AG20443 (cell line): ENCODE results near the gene MUC15.
"Not testable (repeated sequence)": the region's sequence is repeated elsewhere in the genome, so short reads cannot be mapped to it uniquely, and the experiment has no call there.

ENCODE experiments used
- DNase-seq: peaks from one replicate; pipeline ENCODE4 v3.0.0; 2012; ENCODE audit warnings: low spot score, mixed read lengths

MUC15 gene

GRCh38 chr11:26571861-26572654, at the start of gene MUC15:
Gene MUC15, minus strand, starts transcription at chr11:26572263. Its CDS starts 5,169 bp downstream, at chr11:26567094.
- DNase-seq, result no peak

DNA sequence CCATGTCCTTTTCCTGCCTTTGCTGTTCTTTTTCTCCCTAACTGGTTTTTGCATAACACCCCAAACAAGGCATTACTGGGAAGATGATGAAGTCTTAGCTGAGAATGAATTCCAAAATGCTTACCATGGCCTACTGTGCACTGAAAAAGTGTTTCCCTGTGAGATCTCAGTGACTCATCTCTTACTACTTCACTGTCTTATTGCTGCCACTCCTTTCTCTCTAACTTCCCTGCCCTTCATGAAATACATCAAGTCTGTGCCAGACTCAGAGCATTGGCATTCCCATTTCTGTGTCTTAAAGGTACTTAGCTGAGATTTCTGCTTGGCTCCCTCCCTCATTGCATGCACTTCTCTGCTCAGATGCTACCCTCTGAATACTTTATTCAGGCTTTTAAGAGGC, 49.1 kb upstream of the MUC15 start:
- DNase-seq, result peak; percentile 85

GRCh38 chr11:26620282-26621045, 48.4 kb upstream of the MUC15 start:
- no peak for DNase-seq

GRCh38 chr11:26618441-26618840, 46.4 kb upstream of the MUC15 start:
- DNase-seq, result no peak

DNA sequence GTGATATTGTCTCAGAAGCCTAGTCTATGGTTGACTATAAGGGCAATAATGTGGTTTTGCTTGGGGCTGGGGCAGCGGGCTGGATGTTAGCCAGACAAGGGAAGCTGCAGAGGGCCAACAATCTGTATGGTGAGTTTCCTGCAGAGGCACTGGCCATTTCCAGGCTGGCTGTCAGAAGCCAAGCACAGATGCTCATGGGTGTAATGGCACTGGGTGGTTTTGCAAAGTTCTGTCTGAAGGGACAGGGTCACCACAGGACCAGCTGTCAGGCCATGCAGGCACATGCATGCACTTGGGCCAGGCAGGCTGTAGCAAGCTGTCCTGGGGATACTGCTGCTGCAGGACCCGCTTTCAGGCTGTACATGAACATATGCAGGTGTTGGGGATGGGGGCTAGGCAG, 41.7 kb upstream of the MUC15 start:
- no peak for DNase-seq

DNA sequence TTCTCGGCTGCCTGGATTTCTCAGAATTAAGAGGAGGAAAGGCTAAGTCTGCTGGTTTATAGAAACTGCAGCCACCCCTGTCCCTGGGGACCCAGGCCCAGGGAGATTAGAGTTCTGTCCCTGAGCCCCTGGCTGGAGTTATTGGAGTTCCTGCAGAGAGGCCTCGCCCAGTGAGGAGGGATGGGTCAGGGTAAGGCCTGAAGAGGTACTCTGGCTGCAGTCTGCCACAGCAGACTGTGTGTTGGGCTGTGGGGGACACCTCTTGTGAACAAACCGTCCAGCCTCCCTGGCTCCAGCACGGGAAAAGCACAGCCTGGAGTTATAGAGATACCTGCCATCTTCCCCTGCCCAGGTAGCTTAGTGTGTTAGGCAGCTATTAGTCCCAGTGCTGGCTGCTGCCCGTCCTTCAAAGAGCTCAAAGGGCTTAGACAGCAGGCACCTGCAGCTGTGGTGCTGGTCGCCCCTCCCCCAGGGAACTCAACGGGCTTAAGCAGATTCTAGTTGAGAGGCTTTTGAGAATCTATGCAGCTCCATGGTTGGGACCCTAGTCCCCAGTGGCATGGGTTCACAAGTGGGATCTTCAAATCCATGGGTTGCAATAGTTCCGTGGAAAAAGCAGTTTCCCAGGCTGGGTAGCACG, 36.6 kb upstream of the MUC15 start:
- DNase-seq, result no peak

DNA sequence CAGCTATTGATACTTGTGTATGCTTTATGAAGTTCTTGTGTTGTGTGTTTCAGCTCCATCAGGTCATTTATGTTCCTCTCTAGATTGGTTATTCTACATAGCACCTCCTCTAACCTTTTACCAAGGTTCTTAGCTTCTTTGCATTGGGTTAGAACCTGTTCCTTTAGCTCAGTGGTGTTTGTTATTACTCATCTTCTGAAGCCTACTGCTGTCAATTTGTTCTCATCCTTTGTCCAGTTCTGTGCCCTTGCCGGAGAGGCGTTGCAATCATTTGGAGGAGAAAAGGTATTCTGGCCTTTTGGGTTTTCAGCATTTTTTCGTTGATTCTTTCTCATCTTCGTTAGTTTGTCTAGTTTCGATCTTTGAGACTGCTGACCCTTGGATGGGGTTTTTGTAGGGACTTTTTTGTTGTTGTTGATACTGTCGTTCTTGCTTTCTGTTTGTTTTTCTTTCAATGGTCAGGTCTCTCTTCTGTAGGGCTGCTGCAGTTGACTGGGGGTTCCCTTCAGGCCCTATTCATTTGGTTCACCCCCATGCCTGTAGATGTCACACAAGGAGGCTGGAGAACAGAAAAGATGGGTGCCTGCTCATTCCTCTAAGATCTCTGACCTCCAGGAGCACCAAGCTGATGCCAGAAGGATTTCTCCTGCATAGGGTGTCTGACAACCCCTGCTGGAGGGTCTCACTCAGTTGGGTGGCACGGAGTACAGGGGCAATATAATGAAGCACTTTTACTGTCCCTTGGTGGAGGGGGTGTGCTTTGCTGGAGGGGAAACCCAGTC, 35.9 kb upstream of the MUC15 start:
- DNase-seq, result no peak

DNA sequence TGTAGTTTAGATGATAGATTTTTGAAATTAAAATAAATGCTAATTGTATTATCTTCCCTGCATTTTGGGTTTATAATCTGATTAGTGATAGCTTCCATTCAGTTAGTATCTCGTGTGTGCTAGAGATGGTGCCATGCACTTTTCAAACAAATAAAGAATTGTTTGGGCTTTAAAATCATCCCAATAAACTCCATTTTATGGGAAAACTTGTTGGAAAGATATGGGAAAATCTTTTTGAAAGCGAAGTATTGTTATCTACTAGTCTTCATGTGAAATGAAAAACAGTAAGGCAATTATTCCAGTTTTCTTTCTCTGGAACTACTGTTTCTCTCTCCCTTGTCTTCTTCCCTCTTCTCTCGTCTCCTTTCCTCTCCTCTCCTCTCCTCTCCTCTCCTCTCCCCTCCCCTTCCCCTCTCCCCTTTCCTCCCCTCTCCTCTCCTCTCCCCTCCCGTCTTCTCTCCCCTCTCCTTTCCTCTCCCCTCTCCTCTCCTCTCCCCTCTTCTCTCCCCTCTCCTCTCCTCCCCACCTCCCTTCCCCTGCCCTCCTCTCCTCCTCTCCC, 27.9 kb upstream of the MUC15 start:
- DNase-seq, result no peak

DNA sequence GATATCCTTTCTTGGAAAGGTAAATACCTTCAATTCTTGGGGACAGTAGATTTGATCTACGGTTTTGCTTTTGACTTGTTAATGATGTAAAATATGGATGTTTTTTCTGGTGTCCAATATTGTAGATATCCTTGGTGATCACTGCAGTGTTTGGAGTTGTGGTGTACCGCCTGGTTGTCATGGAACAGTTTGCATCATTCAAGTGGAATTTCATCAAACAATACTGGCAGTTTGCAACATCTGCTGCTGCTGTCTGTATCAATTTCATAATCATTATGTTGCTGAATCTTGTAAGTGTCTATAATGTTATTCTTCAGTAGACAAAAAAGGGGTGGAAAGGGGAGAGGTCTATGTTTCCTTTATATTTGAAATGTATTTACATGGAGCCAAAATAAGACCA, 27.4 kb upstream of the MUC15 start:
- DNase-seq, result peak; percentile 57

DNA sequence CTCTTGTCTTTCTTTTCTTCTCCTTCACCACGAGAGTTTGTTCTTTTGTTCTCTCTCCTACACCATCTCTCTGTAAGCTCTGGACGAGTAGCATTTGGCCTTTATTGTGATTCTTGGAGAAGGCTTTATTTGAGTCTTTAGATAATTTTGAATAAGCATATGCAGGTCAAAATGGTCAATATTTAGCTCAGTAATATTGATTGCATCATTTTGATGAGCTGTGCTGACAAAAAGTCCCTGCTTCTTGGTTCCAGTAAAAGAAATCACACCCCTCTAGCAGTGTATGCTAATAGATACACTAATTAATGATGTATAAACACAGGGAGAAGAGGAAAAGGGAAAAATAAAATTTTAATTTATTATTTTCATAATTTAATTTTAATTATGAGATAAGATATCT, 25.8 kb upstream of the MUC15 start:
- no peak for DNase-seq

DNA sequence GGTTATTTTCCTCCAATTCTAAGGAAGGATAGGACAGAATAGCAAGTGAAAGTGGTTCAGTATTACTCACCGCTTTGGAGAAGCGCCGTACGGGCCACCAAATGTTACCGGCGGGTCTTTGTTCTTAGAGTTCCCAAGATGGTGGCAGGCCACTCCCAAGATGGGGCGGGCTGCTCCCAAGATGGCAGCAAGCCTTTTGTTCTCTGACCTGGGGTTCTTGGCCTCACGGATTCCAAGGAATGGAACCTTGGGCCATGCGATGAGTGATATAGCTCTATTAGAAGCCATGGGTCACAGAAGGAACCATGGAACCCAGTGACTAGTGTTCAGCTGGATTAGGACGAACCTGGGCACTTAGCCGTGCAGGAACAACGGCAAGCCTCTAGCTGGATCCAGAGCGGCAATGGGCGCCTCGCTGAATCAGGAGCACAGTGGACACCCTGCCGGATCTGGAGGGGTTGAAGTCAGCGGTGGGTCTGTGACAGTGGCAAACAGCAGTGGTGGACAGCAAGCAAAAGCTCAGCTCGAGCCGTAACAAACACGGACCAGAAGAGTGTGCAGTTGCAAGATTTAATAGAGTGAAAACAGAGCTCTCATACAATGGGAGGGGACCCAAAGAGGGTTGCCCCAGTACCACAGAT, 25.1 kb upstream of the MUC15 start:
- DNase-seq, result not testable (repeated sequence)

DNA sequence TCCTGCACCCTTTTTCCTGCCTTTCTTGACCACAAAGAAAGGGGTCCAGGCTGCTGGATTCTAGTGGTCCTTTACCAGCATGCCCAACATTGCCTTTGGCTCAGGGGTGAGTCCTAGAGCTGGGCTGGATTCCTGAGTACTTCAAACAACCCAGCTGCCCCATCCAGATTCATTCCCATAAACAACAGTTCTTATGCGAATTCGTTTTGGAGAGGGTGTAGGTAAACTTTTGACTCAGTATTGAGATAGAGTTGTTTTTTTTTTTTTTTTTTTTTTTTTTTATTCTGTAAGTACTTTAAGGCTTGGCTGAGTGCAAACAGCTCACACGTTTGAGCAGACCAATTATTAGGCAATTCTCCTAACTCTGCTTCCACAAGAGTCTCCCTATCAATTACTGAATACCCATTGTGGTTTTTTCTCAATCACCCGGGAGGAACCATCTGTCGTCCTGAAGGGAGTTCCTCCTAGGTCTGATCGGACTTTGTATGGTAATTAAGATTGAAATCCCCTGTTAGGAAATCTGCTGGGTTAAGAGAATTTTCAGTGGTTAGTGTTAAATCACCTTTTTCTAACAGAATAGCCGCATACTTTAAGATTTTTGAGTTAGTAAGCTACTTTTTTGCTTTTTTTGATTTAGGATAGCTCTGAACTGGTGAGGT, 23.3 kb upstream of the MUC15 start:
- DNase-seq, result not testable (repeated sequence)

DNA sequence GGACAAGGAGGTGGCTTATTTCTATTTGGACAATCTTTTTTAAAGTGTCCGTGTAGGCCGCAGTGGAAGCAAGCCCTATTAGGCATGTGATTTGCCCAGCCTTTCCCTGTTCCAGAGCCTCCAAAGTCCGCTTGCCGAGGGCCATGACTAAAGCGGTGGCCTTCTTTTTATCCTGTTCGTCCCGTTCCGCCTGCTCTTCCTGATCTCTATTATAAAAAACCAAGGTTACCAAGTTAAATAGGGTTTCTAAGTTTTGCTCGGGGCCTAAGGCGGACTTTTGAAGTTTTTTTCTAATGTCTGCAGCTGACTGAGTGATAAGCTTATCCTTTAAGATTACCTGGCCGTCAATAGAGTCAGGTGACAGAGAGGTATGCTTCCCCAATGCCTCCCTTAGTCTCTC, 21.6 kb upstream of the MUC15 start:
- DNase-seq, result no peak

GRCh38 chr11:26587073-26587472, 15.0 kb upstream of the MUC15 start:
- DNase-seq, result no peak

GRCh38 chr11:26584818-26585217, 12.8 kb upstream of the MUC15 start:
- DNase-seq, result no peak

DNA sequence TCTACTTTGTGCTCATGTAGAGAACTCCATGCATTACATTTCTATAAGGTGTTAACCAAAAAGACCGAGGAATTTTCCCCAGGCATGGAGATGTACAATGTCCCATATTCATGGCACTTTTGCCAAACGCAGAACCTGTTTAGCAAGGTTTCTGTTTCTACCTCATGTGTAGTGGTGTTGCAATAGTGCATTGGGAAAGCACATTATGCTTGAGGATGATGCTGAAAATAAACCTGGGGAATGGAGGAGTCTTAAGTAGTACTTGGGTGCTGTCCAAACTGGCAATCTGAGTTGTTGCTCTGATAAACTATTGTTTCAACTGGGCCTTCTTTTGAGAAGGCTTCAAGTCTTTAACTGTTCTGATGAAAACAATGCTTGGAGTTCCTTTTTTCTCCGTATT, 11.5 kb upstream of the MUC15 start:
- DNase-seq, result no peak

DNA sequence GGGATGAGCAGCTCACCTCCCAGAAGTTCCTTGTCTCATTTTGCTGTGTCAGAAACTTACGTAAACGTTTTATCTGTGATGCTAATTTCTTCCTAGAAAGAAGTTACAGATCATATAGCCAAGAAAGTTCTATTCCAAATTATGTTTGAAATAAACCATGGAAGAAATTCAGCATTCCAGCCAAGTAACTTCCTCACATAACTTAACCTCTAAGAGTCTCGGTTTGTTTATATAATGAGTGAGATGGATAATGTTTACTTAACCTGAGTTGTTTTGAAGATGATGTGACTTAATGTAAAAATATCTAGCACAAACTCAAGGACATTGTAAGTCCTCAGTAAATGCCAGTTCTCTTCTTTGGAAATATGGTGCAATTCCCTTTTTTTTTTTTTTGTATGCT, 8.9 kb upstream of the MUC15 start:
- DNase-seq, result no peak

GRCh38 chr11:26579683-26580082, 7.6 kb upstream of the MUC15 start:
- DNase-seq, result no peak

DNA sequence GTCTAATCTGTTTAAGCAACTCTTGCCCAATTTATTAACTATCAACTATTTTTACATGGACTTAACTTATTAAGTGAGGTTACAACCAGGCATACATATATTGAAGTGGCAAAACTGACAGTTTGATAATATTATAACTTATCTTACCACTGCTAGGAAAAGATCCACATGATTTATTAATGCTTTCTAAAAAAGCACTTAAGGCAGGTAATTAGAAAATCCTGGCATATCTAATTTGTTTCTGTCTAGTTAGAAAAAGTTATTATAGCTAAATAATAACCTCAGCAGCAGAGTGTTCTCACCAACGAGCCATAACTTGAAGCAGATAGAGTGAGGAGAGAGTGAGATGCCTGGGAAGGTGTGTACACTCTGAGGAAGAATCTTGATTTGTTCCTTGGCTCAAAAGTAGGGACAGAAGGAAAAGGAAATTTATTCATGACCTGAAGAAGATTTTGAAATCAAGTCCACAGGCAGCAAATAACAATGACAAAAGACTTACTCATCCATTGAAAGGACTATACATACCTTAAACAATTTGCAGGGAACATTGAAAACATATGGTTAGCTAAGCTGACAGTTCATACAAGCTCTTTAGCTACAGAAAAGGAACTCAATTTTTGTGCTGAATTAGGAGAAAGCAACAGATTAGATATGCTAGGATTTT, 7.1 kb upstream of the MUC15 start:
- DNase-seq, result no peak

GRCh38 chr11:26575946-26576345, 3.9 kb upstream of the MUC15 start:
- DNase-seq, result no peak
